Transverse colon (tissue), 4 donors: ENCODE data around the gene NPPA. TPM values are rescaled to one million over a fixed set of nuclear protein-coding genes. Genes with fewer than 3 reads are reported as not detected.

Experiments
- DNase-seq: peaks from one replicate; pipeline ENCODE4 v3.0.0-alpha.2; 2019
- H3K27ac ChIP-seq, 4 donors: fragments of 200-600 bp; sonication (generic); 2 replicates each; pipeline ENCODE4 v1.5.1; 2016 to 2018; ENCODE audit warnings: inconsistent platforms in 4 of 4
- H3K27me3 ChIP-seq: fragments of 200-600 bp; sonication (generic); 2 replicates; pipeline ENCODE4 v1.5.1; 2017; ENCODE audit warnings: inconsistent platforms
- H3K36me3 ChIP-seq, 4 donors: fragments of 200-600 bp; sonication (generic); 2 replicates each; pipeline ENCODE4 v1.5.1; 2017 to 2019; ENCODE audit warnings: inconsistent platforms in 4 of 4
- H3K4me1 ChIP-seq, 4 donors: fragments of 200-600 bp; sonication (generic); 2 replicates each; pipeline ENCODE4 v1.5.1; 2017 to 2020; ENCODE audit warnings: inconsistent platforms in 4 of 4
- H3K4me3 ChIP-seq, 4 donors: fragments of 200-600 bp; sonication (generic); 1 replicate in 1 of 4; 2 replicates in 3 of 4; pipeline versions ENCODE4 v1.5.1 to v1.6.1; 2017 to 2019; ENCODE audit warnings: inconsistent platforms in 4 of 4
- H3K9me3 ChIP-seq, 2 donors: fragments of 200-600 bp; sonication (generic); 2 replicates each; pipeline ENCODE4 v1.5.1; 2017 to 2019; ENCODE audit warnings: inconsistent platforms in 2 of 2
- EP300 ChIP-seq: sonication (generic); formaldehyde crosslinking; IDR thresholded peaks from one replicate; pipeline ENCODE4 v1.6.1; 2017; ENCODE audit warnings: antibody characterized with exemption, low read depth
- POLR2A ChIP-seq: fragments of 450-650 bp; IDR thresholded peaks from one replicate; pipeline ENCODE4 v1.6.1; 2016; ENCODE audit warnings: antibody characterized with exemption, mild to moderate bottlenecking, moderate library complexity
- POLR2AphosphoS5 ChIP-seq, 3 donors: sonication (generic); formaldehyde crosslinking; IDR thresholded peaks; one replicate each; pipeline ENCODE4 v1.6.1; 2016; ENCODE audit warnings: antibody characterized with exemption in 3 of 3
- WGBS, 2 donors: methylation state at CpG; one replicate each; pipeline ENCODE4 v1.1.5; 2018; ENCODE audit warnings: low coverage in 1 of 2; 5-methylcytosine and 5-hydroxymethylcytosine counted together
- in situ Hi-C, 4 donors: fragments of 200-750 bp; cut with MboI; loops; one replicate each; pipeline versions ENCODE4 v1.15.0 to v1.15.1; 2017; ENCODE audit warnings: low sequenced_read_pairs in 3 of 4, low pct_ligation_motif_present in 1 of 4, low pct_unique_long_range_greater_than_20kb in 1 of 4
- intact Hi-C: fragments of 100-400 bp; cut with DNase I; formaldehyde crosslinking; loops from one replicate; pipeline ENCODE4 v1.15.1; 2023; ENCODE audit warnings: low total_unique reads
- total RNA-seq, 4 donors: library from RNA; depleted of rRNA; stranded (reverse); fragments of >200 nt; gene quantifications; one replicate each; pipeline ENCODE4 v1.1.0, GENCODE V29; 2016
- TF ChIP-seq, protein P1 (sequence below), 5 experiments: fragments of 200-600 bp in 3 of 5; fragments of 450-650 bp in 2 of 5; sonication (generic) in 3 of 5; IDR thresholded peaks; 1 replicate in 2 of 5; 2 replicates in 3 of 5; pipeline ENCODE4 v1.5.1; 2016 to 2017; ENCODE audit warnings: antibody characterized with exemption in 5 of 5, inconsistent platforms in 3 of 5, mild to moderate bottlenecking in 2 of 5, moderate library complexity in 1 of 5

NPPA gene
- total RNA-seq, 4 donors from 2014 or later, result not detected

- H3K4me1 ChIP-seq, result no peaks in the 10 kb centered on the region
- H3K9me3 ChIP-seq, result no peaks in the 10 kb centered on the region
- no peak overlapping the region for H3K4me3 ChIP-seq
- 74 to 87% methylated on average over 6 to 14 of the region's 14 CpGs for WGBS, 2 donors
- in situ Hi-C loops (no loop called here), intact Hi-C loops (no loop called here)
- H3K27me3 ChIP-seq, result peaks cover 5% of the 10 kb centered on the region
- H3K27ac ChIP-seq, result no peak overlapping the region
- no peaks in the 10 kb centered on the region for H3K36me3 ChIP-seq
- DNase-seq, result no peak
- no peak for TF ChIP-seq EP300
- TF ChIP-seq POLR2A, result no peak
- no peak for TF ChIP-seq POLR2AphosphoS5 (IDR thresholded peaks at IDR 0.05)
- TF ChIP-seq, protein P1, sequence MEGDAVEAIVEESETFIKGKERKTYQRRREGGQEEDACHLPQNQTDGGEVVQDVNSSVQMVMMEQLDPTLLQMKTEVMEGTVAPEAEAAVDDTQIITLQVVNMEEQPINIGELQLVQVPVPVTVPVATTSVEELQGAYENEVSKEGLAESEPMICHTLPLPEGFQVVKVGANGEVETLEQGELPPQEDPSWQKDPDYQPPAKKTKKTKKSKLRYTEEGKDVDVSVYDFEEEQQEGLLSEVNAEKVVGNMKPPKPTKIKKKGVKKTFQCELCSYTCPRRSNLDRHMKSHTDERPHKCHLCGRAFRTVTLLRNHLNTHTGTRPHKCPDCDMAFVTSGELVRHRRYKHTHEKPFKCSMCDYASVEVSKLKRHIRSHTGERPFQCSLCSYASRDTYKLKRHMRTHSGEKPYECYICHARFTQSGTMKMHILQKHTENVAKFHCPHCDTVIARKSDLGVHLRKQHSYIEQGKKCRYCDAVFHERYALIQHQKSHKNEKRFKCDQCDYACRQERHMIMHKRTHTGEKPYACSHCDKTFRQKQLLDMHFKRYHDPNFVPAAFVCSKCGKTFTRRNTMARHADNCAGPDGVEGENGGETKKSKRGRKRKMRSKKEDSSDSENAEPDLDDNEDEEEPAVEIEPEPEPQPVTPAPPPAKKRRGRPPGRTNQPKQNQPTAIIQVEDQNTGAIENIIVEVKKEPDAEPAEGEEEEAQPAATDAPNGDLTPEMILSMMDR (IDR thresholded peaks at IDR 0.05), result no peak
Measured at GRCh38 chr1:11873395-11874257, 26.0 kb upstream of the NPPA start.

GRCh38 chr1:11872545-11872944 lies 25.0 kb upstream of the NPPA start:
- in situ Hi-C loops (no loop called here), intact Hi-C loops (no loop called here)
- Histone ChIP-seq H3K36me3 (no peaks in the 10 kb centered on the region), H3K4me1 (no peaks in the 10 kb centered on the region), H3K27me3 (peaks cover 5% of the 10 kb centered on the region), H3K4me3 (no peak overlapping the region), H3K27ac (no peak overlapping the region), H3K9me3 (no peaks in the 10 kb centered on the region)
- TF ChIP-seq, protein P1 (IDR thresholded peaks at IDR 0.05), result no peak
- TF ChIP-seq EP300 (no peak), POLR2A (no peak), POLR2AphosphoS5 (IDR thresholded peaks at IDR 0.05) (no peak)
- no peak for DNase-seq
- 38 to 62% methylated on average over 2 to 7 of the region's 7 CpGs for WGBS, 2 donors

- intact Hi-C loops (no loop called here), in situ Hi-C loops (no loop called here)
- Histone ChIP-seq H3K27me3 (peaks cover 5% of the 10 kb centered on the region), H3K9me3 (no peaks in the 10 kb centered on the region), H3K36me3 (no peaks in the 10 kb centered on the region), H3K4me1 (no peaks in the 10 kb centered on the region), H3K4me3 (no peak overlapping the region), H3K27ac (no peak overlapping the region)
- 60 to 75% methylated on average over 1 to 5 of the region's 5 CpGs for WGBS, 2 donors
- no peak for DNase-seq
- no peak for TF ChIP-seq POLR2AphosphoS5 (IDR thresholded peaks at IDR 0.05)
- TF ChIP-seq EP300, result no peak
- TF ChIP-seq, protein P1 (IDR thresholded peaks at IDR 0.05), result no peak
- no peak for TF ChIP-seq POLR2A
Measured at GRCh38 chr1:11869650-11870207, 22.1 kb upstream of the NPPA start.

DNA sequence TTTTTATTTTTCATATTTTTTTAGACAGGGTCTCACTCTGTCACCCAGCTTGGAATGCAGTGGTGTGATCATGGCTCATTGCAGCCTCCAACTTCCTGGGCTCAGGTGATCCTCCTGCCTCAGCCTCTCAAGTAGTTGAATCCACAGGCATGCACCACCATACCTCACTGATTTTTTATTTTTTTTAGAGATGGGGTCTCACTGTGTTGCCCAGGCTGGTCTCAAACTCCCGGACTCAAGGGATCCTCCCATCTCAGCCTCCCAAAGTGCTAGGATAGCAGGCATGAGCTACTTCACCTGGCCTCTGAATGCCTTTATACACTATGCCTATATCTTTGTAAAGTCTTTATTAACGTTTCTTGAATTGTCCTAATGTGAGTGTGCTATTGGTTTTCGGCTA lies 21.5 kb upstream of the NPPA start:
- Histone ChIP-seq H3K27ac (no peak overlapping the region), H3K4me1 (no peaks in the 10 kb centered on the region), H3K36me3 (no peaks in the 10 kb centered on the region), H3K9me3 (no peaks in the 10 kb centered on the region), H3K27me3 (peaks cover 5% of the 10 kb centered on the region), H3K4me3 (no peak overlapping the region)
- in situ Hi-C loops, result no loop called here
- TF ChIP-seq POLR2A (no peak), POLR2AphosphoS5 (IDR thresholded peaks at IDR 0.05) (no peak), EP300 (no peak)
- TF ChIP-seq, protein P1 (IDR thresholded peaks at IDR 0.05), result no peak
- intact Hi-C loops, result no loop called here
- DNase-seq, result no peak
- WGBS, 2 donors, result 79% methylated on average over 3 of the region's 3 CpGs; no CpG with 5 or more reads in 1 of the 2 donors
